Activated naive CD8-positive, alpha-beta T cell (primary cell): Measurements from ENCODE around the gene ORC3.

ENCODE experiments used
- H3K27ac Mint-ChIP-seq: one replicate; pipeline ENCODE4 v1.8.0; 2021; ENCODE audit warnings: mixed read lengths
- H3K27me3 Mint-ChIP-seq: one replicate; pipeline ENCODE4 v1.8.0; 2021; ENCODE audit warnings: mixed read lengths
- H3K36me3 Mint-ChIP-seq: one replicate; pipeline ENCODE4 v1.8.0; 2021; ENCODE audit warnings: mixed read lengths
- H3K4me1 Mint-ChIP-seq: one replicate; pipeline ENCODE4 v1.8.0; 2021; ENCODE audit warnings: low read depth, mixed read lengths
- H3K4me3 Mint-ChIP-seq: one replicate; pipeline ENCODE4 v1.8.0; 2021; ENCODE audit warnings: mild to moderate bottlenecking, mixed read lengths
- H3K9me3 Mint-ChIP-seq: one replicate; pipeline ENCODE4 v1.8.0; 2021; ENCODE audit warnings: low read depth, mixed read lengths

ORC3 gene

DNA sequence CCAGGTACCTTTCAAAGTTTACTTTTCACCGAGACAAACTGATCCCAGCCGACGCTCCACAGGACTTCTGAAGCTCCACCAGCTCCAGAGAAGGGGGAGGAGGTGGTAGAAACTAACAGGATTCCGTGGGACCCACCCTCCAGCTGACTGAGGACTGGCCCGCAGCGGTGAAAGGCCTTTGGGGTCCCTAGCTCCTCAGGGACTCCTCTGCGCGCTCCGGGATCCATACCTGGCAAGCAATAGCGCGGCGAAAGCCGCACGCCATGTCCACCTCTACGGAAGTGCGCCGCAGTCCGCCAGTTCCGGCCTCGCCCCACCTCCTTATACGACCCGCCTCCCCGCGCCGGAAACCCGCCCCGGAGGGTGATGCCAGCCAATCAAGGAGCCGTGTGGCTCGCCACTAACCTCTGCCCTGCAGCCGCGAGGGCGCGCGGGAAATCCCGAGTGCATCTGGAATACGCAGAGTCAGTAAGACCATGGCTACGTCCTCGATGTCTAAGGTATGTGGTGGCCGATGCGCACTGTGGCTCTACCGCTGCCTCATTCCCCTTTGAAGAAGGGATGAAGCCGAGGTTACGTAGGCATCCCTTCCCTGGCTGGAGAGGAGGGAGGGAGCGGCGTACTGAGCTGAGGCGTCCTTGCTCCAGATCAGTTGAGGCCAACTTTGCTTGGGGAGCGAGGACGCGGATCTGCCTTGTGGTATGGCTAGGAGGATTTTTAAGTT is at the start of gene ORC3, which contains the start of gene RARS2:
Gene ORC3 (plus strand): TSS at position 443 of the 724 bp plus-strand sequence. CDS start 34 bp downstream, at position 477.
Gene RARS2 (minus strand): TSS at position 295 of the 724 bp plus-strand sequence. CDS start 30 bp downstream, at position 265.
- H3K9me3 Mint-ChIP-seq = no peaks in the 10 kb centered on the region
- H3K27ac Mint-ChIP-seq = peak within 1 kb of the TSS; percentile 92
- peaks cover 13% of the 10 kb centered on the region for H3K36me3 Mint-ChIP-seq
- no peaks in the 10 kb centered on the region for H3K27me3 Mint-ChIP-seq
- peak within 1 kb of the TSS; percentile 96 for H3K4me3 Mint-ChIP-seq
- peaks cover 62% of the 10 kb centered on the region for H3K4me1 Mint-ChIP-seq

DNA sequence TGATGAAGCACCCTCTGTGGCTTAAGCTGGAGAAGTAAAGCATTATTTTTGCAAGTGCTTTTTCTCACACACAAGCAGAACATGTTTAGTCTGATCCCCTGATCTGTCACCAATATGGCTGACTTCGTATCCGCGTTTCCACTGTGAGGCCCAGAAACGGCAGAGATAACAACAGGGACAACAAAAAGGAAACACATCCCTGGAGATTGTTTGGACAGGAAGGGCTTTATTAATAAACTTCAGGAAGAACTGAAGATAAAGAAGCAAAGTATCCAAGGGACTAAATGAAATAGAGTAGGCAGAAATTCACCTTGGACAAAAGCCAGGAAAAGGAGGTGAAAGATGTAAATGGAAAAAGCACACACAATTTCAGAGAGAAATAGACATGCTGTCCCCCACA is 49.4 kb upstream of the ORC3 start:
- H3K27ac Mint-ChIP-seq = no peak overlapping the region
- H3K27me3 Mint-ChIP-seq = no peaks in the 10 kb centered on the region
- H3K4me1 Mint-ChIP-seq = peaks cover 3% of the 10 kb centered on the region
- no peak overlapping the region for H3K4me3 Mint-ChIP-seq
- peaks cover 5% of the 10 kb centered on the region for H3K9me3 Mint-ChIP-seq
- peaks cover 31% of the 10 kb centered on the region for H3K36me3 Mint-ChIP-seq

DNA sequence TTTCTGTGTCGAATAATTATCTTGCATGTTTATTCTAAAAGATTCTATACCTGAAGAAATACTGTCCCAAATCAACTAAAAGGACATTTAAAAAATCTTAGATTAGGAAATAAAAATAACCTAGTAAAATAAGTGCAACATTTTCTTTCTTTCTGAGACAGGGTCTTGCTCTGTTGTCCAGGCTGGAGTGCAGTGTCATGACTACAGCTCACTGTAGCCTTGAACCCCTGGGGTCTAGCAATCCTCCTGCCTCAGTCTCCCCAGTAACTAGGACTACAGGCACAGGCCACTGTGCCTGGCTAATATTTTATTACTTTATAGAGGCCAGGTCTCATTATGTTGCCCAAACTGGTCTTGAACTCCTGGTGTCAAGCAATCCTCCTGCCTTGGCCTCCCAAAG is 48.9 kb upstream of the ORC3 start:
- Mint-ChIP-seq H3K9me3 (peaks cover 5% of the 10 kb centered on the region), H3K36me3 (peaks cover 33% of the 10 kb centered on the region), H3K27ac (no peak overlapping the region)

DNA sequence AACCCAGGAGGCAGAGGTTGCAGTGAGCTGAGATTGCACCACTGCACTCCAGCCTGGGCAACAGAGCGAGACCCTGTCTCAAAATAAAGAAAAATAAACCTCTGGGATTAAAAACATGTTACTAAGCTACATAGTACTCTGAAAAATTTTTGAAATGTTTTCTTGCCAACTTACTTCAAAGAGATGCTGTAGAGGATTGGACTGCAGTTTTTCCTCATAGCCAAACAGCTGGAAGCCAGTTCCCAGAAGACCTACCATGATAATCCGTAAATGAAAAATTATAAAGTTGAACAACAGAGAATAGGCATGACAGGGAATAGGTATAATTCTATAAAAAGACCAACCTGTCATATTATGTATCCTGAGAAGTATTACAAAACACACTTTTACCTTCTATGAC is 48.2 kb upstream of the ORC3 start:
- peaks cover 35% of the 10 kb centered on the region for H3K36me3 Mint-ChIP-seq
- no peaks in the 10 kb centered on the region for H3K27me3 Mint-ChIP-seq

More for the DNA sequence above, 48.9 kb upstream of the ORC3 start:
- no peaks in the 10 kb centered on the region for H3K27me3 Mint-ChIP-seq
- peaks cover 3% of the 10 kb centered on the region for H3K4me1 Mint-ChIP-seq
- H3K4me3 Mint-ChIP-seq = no peak overlapping the region

DNA sequence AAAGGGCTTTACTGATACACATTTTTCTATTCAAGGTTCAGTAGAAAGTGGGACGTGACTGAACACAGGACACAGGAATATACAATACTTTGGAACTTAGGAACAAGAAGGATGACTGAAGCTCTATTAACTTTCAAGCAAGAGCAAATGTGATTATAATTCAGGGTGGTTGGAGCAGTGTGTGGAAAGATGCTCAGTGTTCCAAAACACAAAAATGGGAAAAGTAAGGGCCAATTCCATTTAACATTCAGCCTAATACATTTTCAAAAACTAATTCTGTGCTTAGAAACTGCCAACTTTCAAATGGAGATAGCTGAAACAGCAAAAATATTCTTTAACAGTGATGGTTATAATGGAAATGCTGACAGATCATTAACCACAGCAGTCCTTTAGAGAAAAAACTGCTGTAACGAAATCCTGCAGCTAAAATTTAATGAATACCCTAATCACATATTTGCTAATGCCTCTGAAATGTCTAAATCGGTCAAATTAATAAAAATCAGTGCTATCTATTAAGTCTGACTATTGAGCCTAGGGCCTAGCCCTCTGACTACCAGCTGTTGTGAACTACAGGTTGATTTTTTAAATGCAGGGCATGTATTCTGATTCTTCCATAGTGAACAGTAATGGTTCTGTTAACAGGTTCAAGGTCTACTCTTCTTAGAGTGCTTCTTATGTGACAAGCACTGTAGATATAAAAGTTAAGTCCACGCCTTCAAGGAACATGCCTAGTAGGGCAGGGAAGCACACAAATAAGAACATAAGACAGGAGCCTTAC is 46.0 kb upstream of the ORC3 start:
- Mint-ChIP-seq H3K9me3 (peaks cover 5% of the 10 kb centered on the region), H3K4me3 (no peak overlapping the region), H3K27me3 (no peaks in the 10 kb centered on the region), H3K36me3 (peaks cover 36% of the 10 kb centered on the region), H3K4me1 (no peaks in the 10 kb centered on the region), H3K27ac (no peak overlapping the region)

More for the DNA sequence above, 48.2 kb upstream of the ORC3 start:
- Mint-ChIP-seq H3K4me3 (no peak overlapping the region), H3K4me1 (peaks cover 3% of the 10 kb centered on the region), H3K27ac (no peak overlapping the region), H3K9me3 (peaks cover 5% of the 10 kb centered on the region)

DNA sequence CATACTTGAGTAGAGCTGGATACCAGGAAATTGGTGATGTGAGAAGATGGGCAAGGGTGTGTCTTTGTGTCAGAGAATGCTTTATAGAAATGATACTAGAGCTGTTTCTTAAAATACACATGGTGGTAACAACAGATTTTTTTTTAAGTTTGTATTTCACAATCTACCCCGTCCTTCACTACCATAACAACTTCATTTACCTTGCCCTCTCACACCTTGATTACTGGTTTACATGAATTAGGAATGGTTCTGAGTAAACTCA is 45.5 kb upstream of the ORC3 start:
- peaks cover 5% of the 10 kb centered on the region for H3K9me3 Mint-ChIP-seq
- no peaks in the 10 kb centered on the region for H3K4me1 Mint-ChIP-seq
- no peaks in the 10 kb centered on the region for H3K27me3 Mint-ChIP-seq
- no peak overlapping the region for H3K27ac Mint-ChIP-seq
- no peak overlapping the region for H3K4me3 Mint-ChIP-seq
- peaks cover 34% of the 10 kb centered on the region for H3K36me3 Mint-ChIP-seq

DNA sequence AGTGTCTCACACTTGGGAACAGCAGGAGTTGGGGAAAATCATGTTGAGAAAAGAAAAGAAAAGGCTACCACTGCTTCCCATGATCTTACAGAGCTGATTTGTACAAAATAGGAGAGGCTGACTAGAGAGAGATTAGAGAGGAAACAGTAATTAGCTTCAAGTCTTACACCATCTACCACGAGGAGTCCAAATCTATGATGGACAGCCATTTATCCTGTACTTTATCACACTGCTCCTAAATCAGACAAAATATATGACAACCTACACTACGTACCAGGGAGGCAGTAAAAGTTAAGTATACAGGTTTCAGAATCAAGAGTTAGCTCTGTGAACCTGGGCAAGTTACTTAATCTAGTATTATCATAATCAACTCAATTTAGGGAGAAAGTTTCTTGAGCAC is 38.1 kb upstream of the ORC3 start:
- Mint-ChIP-seq H3K27me3 (no peaks in the 10 kb centered on the region), H3K27ac (no peak overlapping the region)

DNA sequence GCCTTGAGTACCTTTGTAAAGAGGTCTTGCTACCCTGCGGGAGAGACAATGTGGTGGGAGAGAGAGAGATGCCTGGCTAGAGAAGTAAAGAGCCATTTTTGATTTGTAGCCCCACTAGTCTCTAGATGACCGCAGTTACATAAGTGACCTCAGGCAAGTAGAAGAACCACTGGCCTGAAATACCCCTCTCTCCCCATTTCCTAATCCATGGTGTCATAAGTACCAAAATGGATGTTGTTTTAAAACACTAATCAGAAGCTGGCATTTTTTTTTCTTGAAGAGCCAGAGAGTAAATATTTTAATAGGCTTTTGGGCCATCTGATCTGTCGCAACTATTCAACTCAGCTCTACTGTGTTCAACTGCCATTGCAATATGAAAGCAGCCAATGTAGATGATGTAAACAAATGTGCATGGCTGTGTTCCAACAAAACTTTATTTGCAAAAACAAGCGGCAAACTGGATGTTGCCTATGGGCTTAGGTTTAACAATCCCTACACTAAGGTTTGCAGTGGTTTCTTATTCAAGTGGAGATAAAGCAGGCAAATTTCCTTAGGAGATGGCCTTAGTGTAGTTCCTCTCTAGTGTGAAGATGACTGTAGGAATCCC is 36.7 kb upstream of the ORC3 start:
- Mint-ChIP-seq H3K27me3 (no peaks in the 10 kb centered on the region), H3K9me3 (no peaks in the 10 kb centered on the region), H3K4me1 (no peaks in the 10 kb centered on the region), H3K4me3 (no peak overlapping the region), H3K36me3 (peaks cover 14% of the 10 kb centered on the region), H3K27ac (no peak overlapping the region)

More for the DNA sequence above, 38.1 kb upstream of the ORC3 start:
- H3K4me1 Mint-ChIP-seq = no peaks in the 10 kb centered on the region
- H3K4me3 Mint-ChIP-seq = no peak overlapping the region
- H3K9me3 Mint-ChIP-seq = no peaks in the 10 kb centered on the region
- peaks cover 16% of the 10 kb centered on the region for H3K36me3 Mint-ChIP-seq

DNA sequence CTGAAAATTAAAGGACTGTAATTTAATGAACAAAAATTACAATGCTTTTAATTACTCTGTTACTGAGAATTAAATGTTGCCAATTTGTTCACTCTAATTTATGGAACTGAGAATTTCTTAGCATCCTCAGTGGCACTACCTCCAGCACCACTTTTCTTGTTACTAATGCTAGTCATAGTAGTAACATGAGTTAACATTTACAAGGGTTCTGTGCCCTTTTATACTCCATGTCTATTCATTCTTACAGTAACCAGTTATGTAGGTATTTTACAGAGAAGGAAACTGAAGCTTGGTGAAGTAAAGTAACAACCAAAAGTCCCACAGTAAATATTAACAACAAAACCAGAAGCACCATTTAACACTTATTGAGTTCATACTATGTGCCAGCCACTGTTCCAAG is 34.4 kb upstream of the ORC3 start:
- no peaks in the 10 kb centered on the region for H3K9me3 Mint-ChIP-seq
- H3K27ac Mint-ChIP-seq = no peak overlapping the region
- no peak overlapping the region for H3K4me3 Mint-ChIP-seq
- H3K27me3 Mint-ChIP-seq = no peaks in the 10 kb centered on the region
- no peaks in the 10 kb centered on the region for H3K4me1 Mint-ChIP-seq
- H3K36me3 Mint-ChIP-seq = peaks cover 9% of the 10 kb centered on the region

DNA sequence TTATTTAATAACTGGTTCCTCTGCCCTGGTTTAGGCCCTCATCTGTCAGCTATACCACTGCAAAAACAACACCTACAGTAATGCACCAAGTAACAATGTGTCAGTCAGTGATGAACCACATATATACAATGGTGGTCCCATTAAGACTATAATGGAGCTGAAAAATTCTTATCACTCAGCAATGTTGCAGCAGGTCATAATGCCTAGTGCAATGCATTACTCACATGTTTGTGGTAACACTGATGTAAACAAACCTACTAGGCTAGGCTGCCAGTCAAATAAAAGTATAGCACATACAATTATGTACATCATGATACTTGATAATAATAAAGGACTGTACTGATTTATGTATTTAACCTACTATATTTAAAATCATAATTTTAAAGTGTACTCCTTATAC is 31.5 kb upstream of the ORC3 start:
- Mint-ChIP-seq H3K4me1 (no peaks in the 10 kb centered on the region), H3K4me3 (no peak overlapping the region), H3K36me3 (peaks cover 15% of the 10 kb centered on the region), H3K27me3 (no peaks in the 10 kb centered on the region), H3K9me3 (no peaks in the 10 kb centered on the region), H3K27ac (no peak overlapping the region)

DNA sequence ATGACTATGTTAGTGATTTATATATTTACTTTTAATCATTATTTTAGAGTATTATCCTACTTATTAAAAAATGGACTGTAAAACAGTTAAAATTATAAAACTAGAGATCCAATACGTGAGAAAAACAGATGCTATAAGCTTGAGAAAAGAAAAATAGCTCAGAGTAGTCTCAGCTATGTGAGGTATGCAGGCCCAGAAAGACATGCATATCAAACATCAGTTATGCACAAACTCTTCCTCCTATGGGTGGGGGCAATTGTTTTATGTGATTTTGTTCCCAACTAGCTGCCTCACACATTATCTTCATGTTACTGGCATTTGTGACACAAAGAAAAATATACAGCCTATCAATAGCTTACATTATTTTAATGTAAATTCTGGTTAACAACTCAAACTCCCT is 28.9 kb upstream of the ORC3 start:
- H3K4me1 Mint-ChIP-seq = peaks cover 3% of the 10 kb centered on the region
- no peak overlapping the region for H3K27ac Mint-ChIP-seq
- H3K36me3 Mint-ChIP-seq = peaks cover 14% of the 10 kb centered on the region

DNA sequence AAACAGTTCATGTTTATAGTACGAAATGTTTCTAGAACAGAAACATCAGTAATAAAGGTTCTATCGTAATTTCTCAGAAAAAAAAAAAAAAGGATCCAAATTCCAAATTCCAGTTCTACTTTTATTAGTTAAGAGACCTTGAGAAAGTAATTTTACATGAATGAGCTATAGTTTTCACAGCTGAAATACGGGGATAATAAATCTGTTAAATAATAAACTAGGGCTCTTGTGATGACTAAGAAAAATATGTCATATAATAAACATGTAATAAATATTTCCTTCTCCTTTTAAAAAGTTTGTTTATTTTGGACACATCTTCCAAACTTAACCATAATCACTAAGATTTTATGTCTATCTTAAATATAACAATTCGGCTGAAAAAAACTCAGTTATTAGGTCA is 17.9 kb upstream of the ORC3 start:
- Mint-ChIP-seq H3K9me3 (no peaks in the 10 kb centered on the region), H3K27ac (no peak overlapping the region), H3K36me3 (peaks cover 12% of the 10 kb centered on the region)

More for the DNA sequence above, 28.9 kb upstream of the ORC3 start:
- Mint-ChIP-seq H3K4me3 (no peak overlapping the region), H3K27me3 (no peaks in the 10 kb centered on the region), H3K9me3 (no peaks in the 10 kb centered on the region)

DNA sequence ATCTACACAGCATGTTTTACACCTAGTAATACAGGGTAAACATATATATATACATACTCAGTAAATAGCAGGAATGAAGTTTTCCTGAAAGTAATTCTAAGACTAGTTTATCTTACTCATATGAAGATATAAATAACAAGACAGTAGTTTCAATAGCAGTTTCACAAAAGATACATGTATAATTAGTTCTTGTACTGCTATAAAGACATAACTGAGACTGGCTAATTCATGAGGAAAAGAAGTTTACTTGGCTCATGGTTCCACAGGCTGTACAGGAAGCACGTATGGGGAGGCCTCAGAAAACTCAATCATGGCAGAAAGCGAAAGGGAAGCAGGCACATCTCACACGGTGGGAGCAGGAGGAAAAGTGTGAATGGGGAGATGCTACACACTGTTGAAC is 17.1 kb upstream of the ORC3 start:
- Mint-ChIP-seq H3K9me3 (no peaks in the 10 kb centered on the region), H3K4me1 (peaks cover 54% of the 10 kb centered on the region), H3K27ac (peak overlapping the region; percentile 35), H3K36me3 (peaks cover 14% of the 10 kb centered on the region), H3K27me3 (no peaks in the 10 kb centered on the region), H3K4me3 (no peak overlapping the region)

More for the DNA sequence above, 17.9 kb upstream of the ORC3 start:
- Mint-ChIP-seq H3K27me3 (no peaks in the 10 kb centered on the region), H3K4me3 (no peak overlapping the region), H3K4me1 (peaks cover 50% of the 10 kb centered on the region)

DNA sequence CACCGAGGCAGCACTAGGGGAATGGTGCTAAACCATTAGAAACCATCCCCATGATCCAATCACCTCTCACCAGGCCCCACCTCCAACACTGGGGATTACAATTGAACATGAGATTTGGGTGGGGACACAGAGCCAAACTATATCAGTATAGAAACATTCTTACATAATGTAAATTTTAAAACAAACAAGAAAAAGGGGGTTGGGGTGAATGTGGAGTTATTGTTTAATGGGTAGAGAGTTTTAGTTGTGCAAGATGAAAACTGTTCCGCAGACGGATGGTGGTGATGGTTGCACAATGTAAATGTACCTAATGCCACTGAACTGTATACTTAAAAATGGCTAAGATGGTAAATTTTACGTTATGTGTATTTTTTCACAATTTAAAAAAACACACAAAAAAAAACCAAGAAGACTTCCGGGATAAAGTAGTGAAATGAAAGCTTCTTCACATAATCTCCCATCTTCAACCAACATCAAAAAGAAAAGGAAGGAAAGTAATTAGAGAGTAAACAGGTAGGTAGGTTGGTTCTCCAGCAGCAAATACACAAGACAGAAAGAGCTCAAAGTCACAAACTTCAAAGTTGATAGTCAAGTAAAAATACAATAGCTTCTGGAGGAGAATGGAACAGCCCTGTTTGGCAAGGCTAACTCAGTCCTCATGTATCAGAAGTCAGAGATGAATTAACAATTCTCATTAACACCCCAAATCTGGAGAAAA is 16.5 kb upstream of the ORC3 start:
- Mint-ChIP-seq H3K27ac (peak overlapping the region; percentile 35), H3K36me3 (peaks cover 14% of the 10 kb centered on the region), H3K27me3 (no peaks in the 10 kb centered on the region), H3K9me3 (no peaks in the 10 kb centered on the region), H3K4me3 (no peak overlapping the region), H3K4me1 (peaks cover 56% of the 10 kb centered on the region)
